Nephron (organoid): Measurements from ENCODE around the gene TMEM63B.
"Not testable (repeated sequence)": the region's sequence is repeated elsewhere in the genome, so short reads cannot be mapped to it uniquely, and the experiment has no call there.

Experiments used
- H3K27ac Mint-ChIP-seq, 3 experiments: 2 replicates each; pipeline ENCODE4 v1.8.0; 2020; ENCODE audit warnings: mixed read lengths in 3 of 3, mild to moderate bottlenecking in 2 of 3, moderate library complexity in 1 of 3
- H3K27me3 Mint-ChIP-seq: 2 replicates; pipeline ENCODE4 v1.8.0; 2021; ENCODE audit warnings: low read depth, mild to moderate bottlenecking, moderate library complexity, mixed read lengths
- H3K36me3 Mint-ChIP-seq: 2 replicates; pipeline ENCODE4 v1.8.0; 2020; ENCODE audit warnings: low read depth, mixed read lengths
- H3K4me1 Mint-ChIP-seq: 2 replicates; pipeline ENCODE4 v1.8.0; 2020; ENCODE audit warnings: mixed read lengths
- H3K4me3 Mint-ChIP-seq, 3 experiments: 2 replicates each; pipeline ENCODE4 v1.8.0; 2020; ENCODE audit warnings: mild to moderate bottlenecking in 3 of 3, mixed read lengths in 3 of 3, moderate library complexity in 2 of 3
- H3K9me3 Mint-ChIP-seq: 2 replicates; pipeline ENCODE4 v1.8.0; 2020; ENCODE audit warnings: mixed read lengths
- CTCF ChIP-seq, 3 experiments: fragments of 200-600 bp; sonication (generic); IDR thresholded peaks; one replicate each; pipeline ENCODE4 v1.5.0; 2021; ENCODE audit warnings: antibody characterized with exemption in 3 of 3; ENCODE audit not compliant: unreplicated experiment in 3 of 3

Gene TMEM63B

DNA sequence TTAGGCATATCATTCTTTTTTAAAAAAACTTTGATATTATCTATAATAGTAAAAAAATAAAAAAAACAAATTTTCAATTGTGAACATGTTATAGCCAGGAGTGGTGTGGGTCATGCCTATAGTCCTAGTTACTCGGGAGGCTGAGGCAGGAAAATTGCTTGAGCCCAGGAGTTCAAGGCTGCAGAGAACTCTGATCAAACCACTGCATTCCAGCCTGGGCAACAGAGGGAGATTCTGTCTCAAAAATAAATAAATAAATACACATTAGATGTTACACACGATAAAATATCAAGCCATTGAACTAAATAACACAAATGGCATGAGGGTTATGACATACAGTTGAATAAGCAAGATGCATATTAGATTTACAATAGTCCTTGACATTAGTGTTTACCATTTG lies 61.5 kb downstream of the TMEM63B start:
- H3K36me3 Mint-ChIP-seq: no peaks in the 10 kb centered on the region
- H3K27me3 Mint-ChIP-seq: peaks cover 15% of the 10 kb centered on the region
- no peak overlapping the region for H3K4me3 Mint-ChIP-seq
- H3K9me3 Mint-ChIP-seq: no peaks in the 10 kb centered on the region
- TF ChIP-seq CTCF (IDR thresholded peaks at IDR 0.05; ENCODE audit: unreplicated experiment in 3 of 3): no peak
- H3K4me1 Mint-ChIP-seq: peaks cover 16% of the 10 kb centered on the region
- no peak overlapping the region for H3K27ac Mint-ChIP-seq

GRCh38 chr6:44189257-44189656 lies 61.9 kb downstream of the TMEM63B start:
- peaks cover 11% of the 10 kb centered on the region for H3K27me3 Mint-ChIP-seq
- no peak overlapping the region for H3K4me3 Mint-ChIP-seq
- no peaks in the 10 kb centered on the region for H3K9me3 Mint-ChIP-seq
- TF ChIP-seq CTCF (IDR thresholded peaks at IDR 0.05; ENCODE audit: unreplicated experiment in 3 of 3): no peak
- H3K36me3 Mint-ChIP-seq: no peaks in the 10 kb centered on the region
- no peak overlapping the region for H3K27ac Mint-ChIP-seq
- peaks cover 16% of the 10 kb centered on the region for H3K4me1 Mint-ChIP-seq

GRCh38 chr6:44190715-44191114 lies 63.4 kb downstream of the TMEM63B start:
- Mint-ChIP-seq H3K27ac (no peak overlapping the region), H3K4me3 (no peak overlapping the region), H3K9me3 (no peaks in the 10 kb centered on the region), H3K36me3 (no peaks in the 10 kb centered on the region), H3K27me3 (peaks cover 10% of the 10 kb centered on the region), H3K4me1 (peaks cover 16% of the 10 kb centered on the region)
- no peak for TF ChIP-seq CTCF (IDR thresholded peaks at IDR 0.05; ENCODE audit: unreplicated experiment in 3 of 3)

GRCh38 chr6:44192428-44193041 lies 65.2 kb downstream of the TMEM63B start:
- no peak for TF ChIP-seq CTCF (IDR thresholded peaks at IDR 0.05; ENCODE audit: unreplicated experiment in 3 of 3)
- no peaks in the 10 kb centered on the region for H3K9me3 Mint-ChIP-seq
- no peaks in the 10 kb centered on the region for H3K36me3 Mint-ChIP-seq
- H3K27ac Mint-ChIP-seq: peak overlapping the region in 2 of 3 experiments; percentile 7 to 17
- peak overlapping the region; percentile 14 to 40 (median 33) for H3K4me3 Mint-ChIP-seq
- H3K4me1 Mint-ChIP-seq: peaks cover 9% of the 10 kb centered on the region
- H3K27me3 Mint-ChIP-seq: peaks cover 3% of the 10 kb centered on the region

GRCh38 chr6:44193307-44193910 lies 66.1 kb downstream of the TMEM63B start:
- Mint-ChIP-seq H3K9me3 (no peaks in the 10 kb centered on the region), H3K27me3 (no peaks in the 10 kb centered on the region), H3K4me1 (peaks cover 9% of the 10 kb centered on the region), H3K36me3 (no peaks in the 10 kb centered on the region), H3K27ac (no peak overlapping the region), H3K4me3 (no peak overlapping the region)
- TF ChIP-seq CTCF (IDR thresholded peaks at IDR 0.05; ENCODE audit: unreplicated experiment in 3 of 3): no peak

- Mint-ChIP-seq H3K4me3 (no peak overlapping the region), H3K36me3 (no peaks in the 10 kb centered on the region), H3K9me3 (no peaks in the 10 kb centered on the region), H3K27me3 (no peaks in the 10 kb centered on the region), H3K4me1 (peaks cover 14% of the 10 kb centered on the region), H3K27ac (no peak overlapping the region)
- TF ChIP-seq CTCF (IDR thresholded peaks at IDR 0.05; ENCODE audit: unreplicated experiment in 3 of 3): no peak
Observed at GRCh38 chr6:44194326-44194725, 67.0 kb downstream of the TMEM63B start.

DNA sequence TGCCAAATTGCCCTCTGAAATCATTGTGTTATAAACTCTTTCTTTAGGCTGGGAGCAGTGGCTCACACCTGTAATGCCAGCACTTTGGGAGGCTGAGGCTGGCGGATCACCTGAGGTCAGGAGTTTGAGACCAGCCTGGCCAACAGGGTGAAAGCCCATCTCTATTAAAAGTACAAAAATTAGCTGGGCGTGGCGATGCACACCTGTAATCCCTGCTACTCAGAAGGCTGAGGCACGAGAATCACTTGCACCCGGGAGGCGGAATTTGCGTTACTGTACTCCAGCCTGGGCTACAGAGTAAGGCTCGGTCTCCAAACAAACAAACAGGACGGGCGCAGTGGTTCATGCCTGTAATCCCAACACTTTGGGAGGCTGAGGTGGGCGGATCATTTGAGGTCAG lies 69.0 kb downstream of the TMEM63B start:
- H3K27ac Mint-ChIP-seq: not testable (repeated sequence)

More for the DNA sequence above, 69.0 kb downstream of the TMEM63B start:
- H3K27me3 Mint-ChIP-seq, H3K4me3 Mint-ChIP-seq, H3K36me3 Mint-ChIP-seq, H3K9me3 Mint-ChIP-seq: not testable (repeated sequence)
- H3K4me1 Mint-ChIP-seq: peaks cover 24% of the 10 kb centered on the region
